T-helper 17 cell (primary cell): ENCODE data around the gene HOXA11. TPM values are rescaled to one million over a fixed set of nuclear protein-coding genes. Genes with fewer than 3 reads are reported as not detected.

Experiments
- ATAC-seq: fragments of 150-1000 bp; cut with Tn5 transposase; 2 replicates; pipeline ENCODE4 v1.10.0; 2021; ENCODE audit warnings: mild to moderate bottlenecking, moderate library complexity
- DNase-seq, 3 donors: peaks; one replicate each; pipeline versions ENCODE4 v3.0.0 to v3.0.0-alpha.2; 2020 to 2021
- H3K9me3 ChIP-seq: one replicate; pipeline ENCODE4 v1.7.0; 2013; ENCODE audit warnings: low read length, mild to moderate bottlenecking; ENCODE audit not compliant: control insufficient read depth, poor library complexity, severe bottlenecking
- H3K27ac Mint-ChIP-seq: one replicate; pipeline ENCODE4 v1.8.0; 2022; ENCODE audit warnings: mild to moderate bottlenecking, moderate library complexity, mixed read lengths
- H3K27me3 Mint-ChIP-seq: one replicate; pipeline ENCODE4 v1.8.0; 2022; ENCODE audit warnings: mixed read lengths
- H3K36me3 Mint-ChIP-seq: one replicate; pipeline ENCODE4 v1.8.0; 2022; ENCODE audit warnings: low read depth, mixed read lengths
- H3K4me1 Mint-ChIP-seq: one replicate; pipeline ENCODE4 v1.8.0; 2022; ENCODE audit warnings: mild to moderate bottlenecking, mixed read lengths
- H3K4me3 Mint-ChIP-seq: one replicate; pipeline ENCODE4 v1.8.0; 2022; ENCODE audit warnings: mild to moderate bottlenecking, moderate library complexity, mixed read lengths
- total RNA-seq, 4 donors: library from RNA in 2 of 4; stranded (reverse) in 2 of 4; gene quantifications; one replicate each; pipeline ENCODE4 v1.2.3 and lab custom pipeline; 2022 to 2026

Gene HOXA11
- total RNA-seq, 2 donors from 2014 or later = not detected

DNA sequence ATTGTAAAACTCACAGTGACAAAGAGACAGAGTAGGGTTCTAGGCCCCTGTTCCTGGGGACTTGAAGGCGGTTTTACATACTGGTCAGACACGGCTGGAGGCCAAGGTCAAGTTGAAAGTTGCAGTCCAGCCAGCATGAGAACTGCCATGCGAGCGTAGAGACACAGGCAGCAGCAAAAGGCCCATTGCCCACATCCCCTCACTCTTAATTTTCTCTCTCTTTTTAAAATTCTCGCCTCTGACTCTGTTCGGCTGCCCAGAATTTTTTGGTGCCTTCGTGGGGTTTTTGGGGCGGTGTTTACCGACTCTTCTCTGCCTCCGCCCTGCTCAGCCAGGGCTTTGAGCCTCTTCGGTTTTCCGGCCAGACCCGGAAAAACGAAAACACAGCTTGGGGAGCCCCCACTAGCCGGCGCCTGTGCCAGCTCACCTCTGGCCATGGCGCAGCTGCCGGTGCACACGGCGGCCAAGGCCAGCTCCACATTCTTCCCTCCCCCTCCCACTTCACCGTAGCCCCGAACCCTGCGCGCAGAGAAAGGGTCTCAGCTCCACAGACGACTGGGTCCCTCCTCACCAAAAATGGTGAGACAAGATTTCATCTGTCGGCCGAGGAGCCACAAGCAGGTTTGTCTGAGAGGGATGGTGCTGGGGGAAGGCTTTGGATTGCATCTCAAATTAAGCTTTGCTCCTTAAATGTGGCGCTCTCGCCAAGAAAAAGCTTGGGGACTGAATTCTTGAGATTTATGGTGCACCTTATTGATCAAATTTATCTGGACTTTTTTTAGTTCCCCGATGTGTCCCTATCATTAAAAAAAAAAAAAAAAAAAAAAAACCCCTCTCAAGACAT is 17.2 kb upstream of the HOXA11 start:
- no peak overlapping the region for H3K27ac Mint-ChIP-seq
- peak overlapping the region; percentile 15 for H3K4me3 Mint-ChIP-seq
- ATAC-seq (no peak), DNase-seq (no peak)
- peaks cover 87% of the 10 kb centered on the region for H3K27me3 Mint-ChIP-seq
- peaks cover 41% of the 10 kb centered on the region for H3K4me1 Mint-ChIP-seq
- H3K9me3 ChIP-seq = no peaks in the 10 kb centered on the region
- peaks cover 6% of the 10 kb centered on the region for H3K36me3 Mint-ChIP-seq

DNA sequence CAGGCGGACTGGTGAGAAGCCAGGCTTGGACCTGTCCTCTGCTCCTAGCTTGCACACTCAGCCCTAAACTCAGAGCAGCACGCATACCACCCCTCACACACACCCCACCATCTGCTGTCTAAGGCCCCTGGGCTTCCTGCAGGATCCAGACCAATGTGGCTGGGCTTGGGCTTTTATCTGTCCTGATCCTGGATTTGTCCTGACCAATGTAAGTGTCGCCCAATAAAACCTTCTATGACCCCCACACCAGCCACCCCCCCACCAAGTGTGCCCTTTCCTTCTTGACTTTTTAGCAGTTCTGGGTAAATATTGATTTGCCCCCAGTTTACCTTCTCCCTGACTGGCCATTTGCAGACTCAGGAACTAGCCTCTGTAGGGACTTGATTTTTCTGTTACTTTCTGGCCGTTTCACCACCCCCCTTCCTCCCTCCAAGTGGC is 16.6 kb upstream of the HOXA11 start:
- no peak overlapping the region for H3K27ac Mint-ChIP-seq
- H3K4me1 Mint-ChIP-seq = peaks cover 41% of the 10 kb centered on the region
- H3K36me3 Mint-ChIP-seq = peaks cover 6% of the 10 kb centered on the region
- ATAC-seq (no peak), DNase-seq (no peak)
- H3K4me3 Mint-ChIP-seq = peak overlapping the region; percentile 92
- peaks cover 82% of the 10 kb centered on the region for H3K27me3 Mint-ChIP-seq
- H3K9me3 ChIP-seq = no peaks in the 10 kb centered on the region

DNA sequence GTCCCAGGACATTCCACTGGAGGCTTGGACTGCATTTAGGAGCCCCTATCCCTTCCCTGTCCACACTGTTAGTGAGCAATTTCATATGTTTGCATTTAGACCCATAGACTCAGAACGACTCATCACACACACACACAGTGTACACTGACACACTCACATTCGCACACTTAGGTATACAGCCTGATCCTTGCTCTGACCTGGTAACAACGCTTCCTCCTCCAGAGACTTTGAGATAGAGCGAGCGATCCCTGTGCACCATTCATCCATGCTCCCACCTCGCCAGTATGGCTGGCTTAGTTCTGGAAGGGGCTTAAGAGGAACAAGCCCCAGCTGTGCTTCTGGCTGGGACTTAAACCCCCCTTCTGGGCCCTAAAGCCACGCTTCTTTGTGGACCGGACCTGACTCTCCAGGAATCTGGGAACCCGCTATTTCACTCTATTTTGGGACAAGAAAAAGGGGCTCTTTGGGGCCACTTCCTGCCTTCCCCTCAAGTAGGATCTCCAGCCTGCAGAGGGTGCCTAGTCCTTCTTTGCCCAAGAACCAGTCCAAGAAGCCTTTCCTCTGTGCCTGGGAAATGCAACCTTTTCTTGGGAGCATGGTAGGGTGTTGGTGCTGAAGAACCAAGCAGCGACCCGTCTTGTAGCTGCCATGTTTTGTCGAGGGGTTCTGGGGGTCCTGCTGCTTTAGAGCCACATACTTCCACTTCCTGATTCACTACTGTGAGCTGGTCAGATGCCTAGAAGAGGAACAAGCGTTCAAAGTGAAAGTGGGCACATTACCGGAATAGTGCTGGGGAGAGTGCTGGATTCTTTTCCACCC is 15.9 kb upstream of the HOXA11 start:
- peak overlapping the region; percentile 92 for H3K4me3 Mint-ChIP-seq
- peaks cover 40% of the 10 kb centered on the region for H3K4me1 Mint-ChIP-seq
- peaks cover 82% of the 10 kb centered on the region for H3K27me3 Mint-ChIP-seq
- H3K27ac Mint-ChIP-seq = no peak overlapping the region
- DNase-seq (no peak), ATAC-seq (no peak)
- H3K9me3 ChIP-seq = no peaks in the 10 kb centered on the region
- H3K36me3 Mint-ChIP-seq = peaks cover 6% of the 10 kb centered on the region

DNA sequence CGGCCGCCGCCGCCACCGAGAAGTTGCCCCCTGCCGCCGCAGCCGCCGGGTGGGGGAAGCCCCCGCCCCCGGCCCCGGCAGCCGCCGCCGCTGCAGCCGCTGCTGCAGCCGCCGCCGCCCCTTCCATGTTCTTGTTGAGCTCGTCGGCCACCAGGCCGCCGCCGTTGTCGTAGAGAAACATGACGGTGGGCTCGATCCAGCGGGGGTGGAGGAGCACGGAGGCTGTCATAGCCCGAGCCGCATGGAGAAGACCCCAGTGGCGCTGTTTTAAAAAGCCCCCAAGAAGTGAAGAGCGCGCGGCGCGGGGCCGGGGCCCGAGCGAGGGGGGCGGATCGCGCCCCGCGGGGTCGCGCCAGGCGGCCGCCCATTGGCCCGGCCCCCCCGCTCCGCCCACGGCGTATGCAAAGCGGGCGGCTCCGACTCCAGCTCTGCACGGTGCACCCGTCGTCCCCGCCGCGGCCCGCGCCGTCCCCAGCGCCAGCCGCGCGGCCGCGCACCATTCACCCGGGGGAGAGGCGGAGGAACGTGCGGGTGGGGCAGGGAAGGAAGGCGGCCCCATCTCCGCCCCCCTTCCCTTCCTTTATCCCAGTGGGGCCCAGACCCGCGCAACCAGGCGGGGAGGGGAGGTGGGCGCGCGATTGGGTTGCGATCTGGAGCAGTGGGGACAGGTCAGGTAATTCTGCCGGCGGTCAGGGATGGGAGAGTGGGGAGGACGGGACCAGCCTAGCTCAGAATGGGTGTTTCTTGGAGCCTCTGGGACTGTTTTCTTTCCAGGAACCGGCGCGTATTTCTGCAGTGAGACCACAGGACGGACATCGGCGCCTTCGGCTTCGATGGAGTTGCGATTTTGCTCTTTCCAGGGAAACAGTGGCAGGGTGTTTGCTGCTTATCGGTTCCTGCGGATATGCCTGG is 15.1 kb upstream of the HOXA11 start, which contains the start of gene HOXA13:
Gene HOXA13 (minus strand): TSS at position 243 of the 912 bp plus-strand sequence. CDS start 14 bp downstream, at position 229.
- Mint-ChIP-seq H3K4me1 (peaks cover 38% of the 10 kb centered on the region), H3K27ac (peak within 1 kb of the TSS; percentile 86)

DNA sequence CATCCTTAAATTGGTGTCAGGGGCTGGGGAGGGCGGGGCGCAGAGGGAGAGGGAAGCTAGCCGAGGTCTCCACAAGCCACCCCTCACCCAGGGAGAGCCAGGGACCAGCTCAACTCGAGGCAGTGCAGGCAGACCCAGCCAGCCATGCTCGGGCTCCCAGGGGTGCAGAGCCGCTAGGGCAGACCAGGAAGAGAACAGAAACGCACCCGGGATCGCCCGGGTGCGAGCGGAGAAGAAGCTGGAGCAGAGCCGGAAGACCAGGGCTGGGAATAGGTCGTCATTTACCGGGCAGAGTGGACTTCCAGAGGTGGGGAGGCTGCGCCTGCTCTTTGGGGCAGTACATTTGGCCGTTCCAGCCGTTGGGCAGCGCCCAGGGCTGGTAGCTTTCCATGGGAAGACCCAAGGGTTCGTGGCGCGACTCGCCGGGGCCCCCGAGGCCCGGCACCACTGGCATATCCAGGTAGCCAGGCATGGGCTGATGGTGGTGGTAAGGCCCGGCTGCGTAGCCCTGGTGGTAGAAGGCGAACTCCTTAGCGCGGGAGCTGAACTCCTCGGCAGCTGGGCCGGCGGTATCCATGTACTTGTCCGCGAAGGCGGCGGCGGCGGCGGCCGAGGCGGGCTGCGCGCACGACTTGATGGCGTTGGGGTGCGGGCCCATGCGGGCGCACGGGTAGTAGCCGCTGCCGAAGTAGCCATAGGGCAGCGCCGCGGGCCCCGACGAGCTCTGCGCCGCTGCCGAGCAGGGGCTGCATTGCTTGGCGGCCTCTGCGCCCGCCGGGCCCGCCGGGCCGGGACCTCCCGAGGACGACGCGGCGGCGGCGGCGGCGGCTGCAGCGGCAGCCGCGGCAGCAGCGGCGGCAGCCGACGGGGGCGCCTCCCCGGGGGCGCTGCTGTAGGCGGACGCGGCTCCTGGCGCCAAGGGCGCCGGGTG is 14.1 kb upstream of the HOXA11 start:
- no peaks in the 10 kb centered on the region for H3K9me3 ChIP-seq
- H3K4me3 Mint-ChIP-seq = peak overlapping the region; percentile 84
- H3K27ac Mint-ChIP-seq = peak overlapping the region; percentile 86
- H3K4me1 Mint-ChIP-seq = peaks cover 33% of the 10 kb centered on the region
- peaks cover 78% of the 10 kb centered on the region for H3K27me3 Mint-ChIP-seq
- DNase-seq (no peak), ATAC-seq (no peak)
- peaks cover 6% of the 10 kb centered on the region for H3K36me3 Mint-ChIP-seq

More for the DNA sequence above, 15.1 kb upstream of the HOXA11 start, which contains the start of gene HOXA13:
- Mint-ChIP-seq H3K27me3 (peaks cover 78% of the 10 kb centered on the region), H3K36me3 (peaks cover 6% of the 10 kb centered on the region), H3K4me3 (peak within 1 kb of the TSS; percentile 92)
- DNase-seq (no peak), ATAC-seq (peak; percentile 57)
- no peaks in the 10 kb centered on the region for H3K9me3 ChIP-seq

DNA sequence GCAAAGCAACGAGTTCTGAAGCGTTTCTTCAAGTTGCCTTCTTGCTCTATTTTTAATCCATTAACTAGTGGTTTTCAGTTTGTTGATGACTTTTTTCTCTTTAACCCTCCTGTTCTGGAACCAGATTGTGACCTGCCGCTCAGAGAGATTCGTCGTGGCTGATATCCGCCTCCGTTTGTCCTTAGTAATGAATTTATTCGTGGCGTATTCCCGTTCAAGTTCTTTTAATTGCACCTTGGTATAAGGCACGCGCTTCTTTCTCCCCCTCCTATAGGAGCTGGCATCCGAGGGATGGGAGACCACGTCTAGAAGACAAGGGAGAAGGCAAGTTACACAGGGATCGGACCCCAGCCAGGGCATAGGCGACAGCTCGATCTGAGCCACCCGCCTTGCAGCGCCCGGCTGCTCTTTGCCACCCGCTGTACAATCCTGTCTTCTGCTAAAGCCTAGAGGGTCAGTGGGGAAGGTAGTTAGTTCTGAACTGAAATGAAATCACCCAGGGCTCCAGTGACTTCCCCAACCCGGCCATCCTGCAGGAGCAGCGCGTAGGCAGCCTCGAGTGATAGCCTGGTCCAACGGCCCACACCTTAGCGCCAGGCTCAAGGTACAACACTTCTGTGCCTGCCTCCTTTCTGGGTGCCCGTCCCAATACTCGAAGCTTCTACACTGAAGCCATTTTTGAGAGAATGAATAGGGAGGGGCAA is 13.3 kb upstream of the HOXA11 start:
- no peak for DNase-seq
- Mint-ChIP-seq H3K36me3 (peaks cover 6% of the 10 kb centered on the region), H3K4me1 (peaks cover 29% of the 10 kb centered on the region), H3K27me3 (peaks cover 78% of the 10 kb centered on the region), H3K4me3 (peak overlapping the region; percentile 13), H3K27ac (peak overlapping the region; percentile 86)
- ATAC-seq = no peak
- H3K9me3 ChIP-seq = no peaks in the 10 kb centered on the region

DNA sequence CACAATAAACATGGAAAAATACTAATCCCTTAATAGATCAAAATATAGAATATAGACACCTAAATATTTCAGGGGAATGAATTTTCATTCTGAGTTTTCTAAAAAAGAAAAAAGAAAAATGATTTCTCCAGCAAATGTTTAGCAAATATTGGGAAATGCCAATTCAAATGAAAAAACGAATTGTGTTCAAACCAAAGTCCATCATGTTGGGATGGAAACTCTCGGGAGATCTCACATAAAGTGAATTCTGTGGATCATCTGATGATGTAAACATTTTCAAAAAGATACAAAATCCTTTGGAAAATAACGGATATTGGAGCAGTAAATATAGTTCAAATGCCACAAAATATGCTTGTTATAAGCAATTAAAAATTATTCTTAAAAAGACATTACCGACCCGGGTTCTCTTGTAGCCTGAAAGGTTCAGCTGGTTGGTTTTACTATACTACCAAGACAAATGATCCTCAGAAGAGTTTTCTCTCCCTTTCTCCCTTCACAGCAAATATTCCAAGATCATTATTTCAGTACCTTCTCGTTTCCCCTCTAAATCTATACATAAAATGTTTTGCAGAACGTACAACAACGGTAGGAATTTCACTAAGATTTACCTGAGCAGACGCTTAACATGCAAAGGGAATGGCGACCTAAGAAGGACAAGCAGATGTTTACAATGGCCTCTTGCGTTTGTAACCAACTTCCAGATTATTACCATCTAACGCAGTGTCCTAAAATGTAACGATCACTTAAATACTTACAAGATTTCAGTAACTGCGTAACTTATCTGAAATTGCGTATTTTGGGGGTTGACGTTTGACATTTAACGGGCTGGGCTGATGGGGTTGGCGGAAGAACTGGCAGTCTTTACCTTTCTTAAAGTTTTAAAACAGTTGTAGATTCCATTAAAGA is 12.4 kb upstream of the HOXA11 start:
- ATAC-seq (no peak), DNase-seq (no peak)
- Mint-ChIP-seq H3K4me3 (peak overlapping the region; percentile 13), H3K27me3 (peaks cover 72% of the 10 kb centered on the region), H3K36me3 (peaks cover 6% of the 10 kb centered on the region), H3K27ac (peak overlapping the region; percentile 86), H3K4me1 (peaks cover 31% of the 10 kb centered on the region)
- no peaks in the 10 kb centered on the region for H3K9me3 ChIP-seq

DNA sequence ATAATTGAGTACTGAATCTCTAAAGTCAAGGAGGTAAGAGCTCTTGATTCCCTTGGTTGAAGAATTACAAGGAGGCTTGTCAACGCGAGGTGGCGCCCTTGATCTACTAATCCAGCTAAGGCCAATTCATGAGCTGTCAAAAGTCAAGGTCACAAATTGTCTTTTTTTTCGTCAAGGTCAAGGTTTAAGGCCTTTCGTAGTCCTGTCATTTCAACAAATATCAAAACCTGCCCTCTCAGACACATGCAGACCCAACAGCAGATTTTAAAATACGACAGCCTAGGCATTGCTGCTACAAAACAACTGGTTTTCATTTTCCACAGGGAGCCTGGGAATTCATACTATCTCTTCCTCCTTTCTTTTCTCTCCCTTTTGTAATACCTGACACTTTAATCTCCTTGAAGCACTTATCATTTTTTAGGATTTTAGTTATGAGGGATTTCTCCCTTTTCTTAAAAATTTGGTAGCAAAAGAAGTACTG is 11.3 kb upstream of the HOXA11 start:
- ATAC-seq = peak; percentile 55
- DNase-seq = peak; percentile 60 to 76 (median 60)
- Mint-ChIP-seq H3K4me3 (no peak overlapping the region), H3K27ac (no peak overlapping the region), H3K4me1 (peaks cover 29% of the 10 kb centered on the region), H3K36me3 (peaks cover 6% of the 10 kb centered on the region), H3K27me3 (peaks cover 71% of the 10 kb centered on the region)
- H3K9me3 ChIP-seq = no peaks in the 10 kb centered on the region

DNA sequence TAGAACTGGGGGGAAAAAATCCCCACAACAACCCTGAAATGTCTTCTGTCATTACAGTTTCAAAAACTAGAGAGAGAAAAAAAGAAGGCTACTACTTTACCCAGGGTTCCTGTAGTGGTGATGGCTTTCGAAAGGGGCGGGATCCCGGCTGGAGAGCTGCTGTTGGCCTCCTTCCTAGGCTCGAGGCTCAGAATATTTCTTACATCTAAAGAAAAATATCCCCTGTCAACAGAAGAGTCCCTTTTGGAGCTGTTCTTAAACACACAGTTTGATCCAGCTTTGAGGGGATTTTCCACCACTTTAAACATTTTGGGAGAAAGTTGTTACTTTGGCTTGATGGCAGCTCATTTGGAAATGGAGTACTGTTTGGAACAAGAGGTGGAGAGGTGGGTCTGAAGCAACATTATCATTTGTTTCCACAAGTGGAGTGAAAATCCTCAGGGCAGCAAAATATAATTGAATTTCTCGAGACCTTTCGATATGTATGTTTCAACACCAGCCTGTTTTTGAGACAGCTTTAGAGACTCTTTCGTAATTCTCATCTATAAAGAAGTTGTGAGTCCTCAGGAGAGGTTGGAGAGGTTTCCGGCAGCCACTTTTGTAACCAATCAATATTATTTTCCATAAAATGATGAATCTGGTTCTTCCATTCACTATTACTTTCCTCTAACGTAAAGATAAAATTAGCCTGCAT is 9.8 kb upstream of the HOXA11 start:
- ATAC-seq = no peak
- no peak for DNase-seq
- Mint-ChIP-seq H3K27me3 (peaks cover 76% of the 10 kb centered on the region), H3K27ac (peak overlapping the region; percentile 61), H3K4me3 (no peak overlapping the region), H3K4me1 (peaks cover 19% of the 10 kb centered on the region), H3K36me3 (peaks cover 5% of the 10 kb centered on the region)
- H3K9me3 ChIP-seq = no peaks in the 10 kb centered on the region

DNA sequence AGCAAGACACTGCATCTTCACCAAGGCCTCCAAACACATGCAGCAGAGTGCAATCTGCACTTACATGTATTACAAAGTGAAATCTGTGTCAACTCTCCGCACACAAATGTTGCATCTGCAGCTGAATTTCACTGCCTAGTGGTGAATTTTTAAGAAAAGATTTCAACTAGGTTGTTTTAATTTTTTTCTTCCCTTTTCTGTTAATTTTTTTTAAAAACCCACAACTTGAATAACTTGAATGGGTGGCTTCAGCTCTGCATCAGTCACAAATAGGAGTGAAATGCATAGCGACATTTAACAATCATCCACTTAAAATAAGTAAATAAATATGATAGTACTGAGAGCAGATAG is 8.9 kb upstream of the HOXA11 start:
- peaks cover 20% of the 10 kb centered on the region for H3K4me1 Mint-ChIP-seq

More for the DNA sequence above, 8.9 kb upstream of the HOXA11 start:
- peaks cover 83% of the 10 kb centered on the region for H3K27me3 Mint-ChIP-seq
- H3K4me3 Mint-ChIP-seq = no peak overlapping the region
- peaks cover 4% of the 10 kb centered on the region for H3K36me3 Mint-ChIP-seq
- peak overlapping the region; percentile 61 for H3K27ac Mint-ChIP-seq
- ATAC-seq (no peak), DNase-seq (no peak)
- no peaks in the 10 kb centered on the region for H3K9me3 ChIP-seq
